A172 (cell line): ENCODE measurements around the gene SMARCB1. TPM values are rescaled to one million over a fixed set of nuclear protein-coding genes. Genes with fewer than 3 reads are reported as not detected.

Experiments
- DNase-seq: peaks from one replicate; pipeline ENCODE4 v3.0.0-alpha.2; 2015; ENCODE audit warnings: low spot score
- total RNA-seq: library from RNA; depleted of rRNA; stranded (reverse); fragments of >200 nt; shearing (Covaris generic); gene quantifications from 2 replicates; pipeline ENCODE4 v1.2.3, GENCODE V29; 2014; rRNA removed

The SMARCB1 gene
- total RNA-seq, result 69.1 and 168 TPM in 2 replicates

- peak; percentile 66 for DNase-seq
Measured at GRCh38 chr22:23786752-23787599, at the start of gene SMARCB1. SMARCB1 (plus strand) TSS chr22:23786966; CDS start chr22:23787170, 204 bp downstream.

DNA sequence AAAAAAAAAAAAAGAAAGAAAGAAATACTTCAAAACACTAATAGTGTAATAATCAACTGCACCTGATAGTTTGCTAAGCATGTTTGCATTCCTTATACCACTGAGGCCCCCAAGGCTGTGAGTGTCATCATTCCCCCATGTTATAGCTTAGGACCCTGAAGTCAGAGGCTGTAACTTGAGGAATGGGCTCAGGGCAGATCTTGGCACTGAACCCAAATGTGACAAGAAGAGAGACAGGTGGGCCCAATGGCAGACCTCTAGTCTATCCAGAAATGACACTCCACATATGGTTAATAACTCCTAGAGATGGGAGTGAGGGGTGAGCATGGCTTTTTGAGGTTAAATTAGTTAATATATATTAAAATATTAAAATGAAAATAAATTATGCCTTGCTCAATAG, 49.1 kb upstream of the SMARCB1 start:
- DNase-seq, result no peak

GRCh38 chr22:23742505-23743264, 44.1 kb upstream of the SMARCB1 start:
- DNase-seq, result no peak

DNA sequence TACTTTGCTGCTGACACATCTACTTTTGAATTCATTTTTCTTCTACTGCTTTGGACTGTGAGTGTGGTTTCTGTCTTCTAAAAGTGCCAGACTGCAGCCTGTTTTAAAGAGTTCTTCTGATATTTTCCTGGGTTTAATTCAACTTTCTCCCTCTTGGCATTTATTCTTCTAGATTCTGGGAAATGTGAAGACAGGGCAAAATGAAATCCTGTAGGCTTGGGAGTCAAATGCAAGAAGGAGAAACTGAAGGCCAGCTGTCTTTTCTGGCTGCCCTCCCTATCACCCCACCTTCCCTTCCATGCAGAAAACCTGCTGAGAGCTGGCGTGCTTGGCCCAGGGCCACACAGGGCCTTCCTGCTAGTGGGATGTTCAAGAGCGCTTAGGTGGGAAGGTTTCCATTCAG, 43.5 kb upstream of the SMARCB1 start:
- DNase-seq, result no peak

DNA sequence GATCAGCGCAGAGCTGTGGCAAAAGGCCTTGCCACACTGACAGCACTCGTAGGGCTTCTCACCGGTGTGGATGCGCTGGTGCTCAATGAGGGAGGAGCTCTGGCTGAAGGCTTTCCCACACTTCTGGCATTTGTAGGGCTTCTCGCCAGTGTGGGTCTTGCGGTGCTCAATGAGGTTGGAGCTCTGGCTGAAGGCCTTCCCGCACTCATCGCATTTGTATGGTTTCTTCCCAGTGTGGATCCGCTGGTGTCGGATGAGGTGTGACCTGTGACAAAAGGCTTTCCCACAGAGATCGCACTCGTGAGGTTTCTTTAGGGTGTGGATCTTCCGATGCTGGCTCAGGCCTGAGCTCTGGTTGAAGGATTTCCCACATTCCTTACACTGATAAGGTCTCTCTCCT, 42.8 kb upstream of the SMARCB1 start:
- no peak for DNase-seq

GRCh38 chr22:23744485-23744884, 42.3 kb upstream of the SMARCB1 start:
- no peak for DNase-seq

DNA sequence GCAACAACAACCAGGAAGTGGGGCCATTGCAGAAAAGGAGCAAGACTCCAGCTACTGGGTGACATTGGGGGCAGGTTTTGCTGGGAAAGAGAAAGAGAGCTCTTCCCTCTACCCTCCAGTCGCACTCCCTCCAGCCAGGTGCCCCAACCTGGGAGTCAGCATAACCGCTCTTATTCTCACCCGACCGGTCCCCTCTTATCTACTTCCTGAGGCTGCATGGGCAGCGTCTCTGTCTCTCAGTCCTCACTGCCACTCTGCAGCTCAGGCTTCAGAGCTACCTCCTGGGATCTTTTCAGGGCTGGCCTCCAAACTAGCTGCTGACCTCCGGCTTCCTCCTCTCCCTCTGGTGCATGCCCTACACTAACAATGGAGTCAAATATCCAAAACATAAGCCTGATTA, 41.0 kb upstream of the SMARCB1 start:
- no peak for DNase-seq

- no peak for DNase-seq
Measured at GRCh38 chr22:23749841-23750301, 36.9 kb upstream of the SMARCB1 start.

DNA sequence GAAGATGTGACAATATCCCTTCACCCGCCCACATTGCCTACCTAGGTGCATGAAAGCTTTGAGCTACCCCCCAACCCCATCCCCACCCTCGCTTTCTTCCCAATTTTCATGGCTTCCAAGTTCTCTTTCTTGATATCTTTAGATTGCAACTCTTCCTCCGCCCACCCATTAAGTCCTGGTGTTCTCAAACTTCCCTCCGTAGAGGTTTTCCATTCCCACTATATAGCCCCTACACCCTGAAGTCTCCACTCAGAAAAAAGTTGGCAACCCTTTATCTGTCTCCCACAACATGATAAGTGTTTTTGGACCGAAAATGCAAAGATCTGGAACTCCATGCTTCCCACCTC, 36.4 kb upstream of the SMARCB1 start:
- DNase-seq, result no peak

DNA sequence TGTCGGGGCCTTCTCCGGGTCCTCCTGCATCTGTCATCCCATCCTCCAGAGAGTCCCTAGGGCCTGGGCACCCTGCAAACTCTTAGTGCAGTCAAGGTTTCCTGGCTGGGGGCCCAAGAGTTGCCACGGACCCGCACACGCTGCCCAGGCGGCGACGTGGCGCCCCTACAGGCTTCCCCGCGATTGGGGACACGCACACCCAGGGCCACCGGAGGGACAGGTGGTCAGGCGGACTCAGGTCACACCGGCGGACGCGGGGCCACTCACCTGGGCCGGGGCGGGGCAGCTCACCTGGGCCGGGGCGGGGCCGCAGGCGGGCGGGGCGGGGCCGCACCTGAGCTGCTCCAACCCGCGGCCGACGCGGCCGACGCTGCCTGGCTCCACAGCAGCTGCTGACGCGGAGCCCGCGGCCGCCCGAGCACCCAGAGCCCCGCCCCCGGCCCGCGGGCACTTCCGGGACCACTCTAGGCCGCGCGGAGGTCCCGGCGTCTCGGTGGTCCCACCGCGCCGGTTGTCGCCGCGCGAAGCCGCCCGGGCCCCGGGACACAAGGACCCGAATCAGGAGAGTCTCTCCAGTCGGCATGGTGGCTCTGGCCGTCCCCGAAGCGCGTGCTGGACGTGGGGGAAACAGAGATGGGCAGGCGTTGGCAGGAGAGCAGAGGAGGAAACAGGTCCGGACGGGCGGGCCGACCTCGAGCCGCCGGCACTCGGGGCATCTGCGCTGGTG, 35.9 kb upstream of the SMARCB1 start, which contains the start of gene ZNF70:
ZNF70 (minus strand) TSS at position 399 of the 727 bp plus-strand sequence. CDS start 5,972 bp downstream, outside the sequence.
- peak; percentile 32 for DNase-seq

- DNase-seq, result no peak
Measured at GRCh38 chr22:23751441-23751996, 35.2 kb upstream of the SMARCB1 start.

DNA sequence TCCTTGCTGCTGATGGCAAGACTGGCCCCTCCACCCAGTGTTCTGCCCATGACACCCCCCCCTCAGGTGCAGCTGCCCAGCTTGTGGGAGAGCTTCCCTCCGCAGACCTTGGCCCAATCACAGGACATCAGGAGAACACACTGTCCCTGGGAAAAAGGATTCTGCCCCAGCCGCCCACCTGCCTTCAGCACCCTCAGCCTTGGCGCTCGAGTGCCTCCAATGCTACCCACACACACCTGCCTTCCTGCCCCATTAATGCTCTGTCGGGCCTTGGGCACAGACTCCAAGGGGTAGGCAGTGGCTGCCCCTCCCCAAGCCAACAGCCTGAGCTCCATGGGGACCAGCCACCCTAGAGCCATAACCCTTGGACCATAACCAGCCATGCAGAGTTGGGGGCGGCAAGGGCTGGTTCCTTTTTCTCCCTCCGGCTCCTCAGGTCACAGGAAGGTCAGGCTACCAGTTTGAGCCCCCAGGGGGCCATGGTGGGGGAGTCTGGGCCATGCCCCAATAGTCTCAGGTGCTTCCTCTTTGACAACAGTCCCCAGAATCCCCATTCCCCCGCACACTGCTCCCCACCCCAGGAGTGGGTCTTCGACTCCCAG, 34.6 kb upstream of the SMARCB1 start:
- no peak for DNase-seq

DNA sequence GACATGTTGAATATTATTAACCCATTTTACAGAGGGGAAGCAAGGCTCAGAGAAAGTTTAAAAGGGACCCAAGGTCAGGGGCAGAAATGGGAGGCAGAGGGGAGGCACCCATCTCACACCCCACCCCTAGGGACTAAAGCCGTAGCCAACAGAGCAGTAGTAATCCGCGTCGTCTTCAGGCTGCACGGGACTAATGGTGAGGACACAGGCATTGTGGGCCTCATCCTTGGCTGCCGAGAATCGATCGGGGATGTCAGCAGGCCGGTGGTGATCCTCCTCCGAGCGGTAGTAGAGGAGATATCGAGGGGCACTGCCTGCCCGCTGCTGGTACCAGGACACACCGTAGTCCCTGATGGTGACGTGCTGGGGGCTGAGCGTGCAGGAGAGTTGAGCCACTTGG, 34.0 kb upstream of the SMARCB1 start:
- DNase-seq, result no peak

DNA sequence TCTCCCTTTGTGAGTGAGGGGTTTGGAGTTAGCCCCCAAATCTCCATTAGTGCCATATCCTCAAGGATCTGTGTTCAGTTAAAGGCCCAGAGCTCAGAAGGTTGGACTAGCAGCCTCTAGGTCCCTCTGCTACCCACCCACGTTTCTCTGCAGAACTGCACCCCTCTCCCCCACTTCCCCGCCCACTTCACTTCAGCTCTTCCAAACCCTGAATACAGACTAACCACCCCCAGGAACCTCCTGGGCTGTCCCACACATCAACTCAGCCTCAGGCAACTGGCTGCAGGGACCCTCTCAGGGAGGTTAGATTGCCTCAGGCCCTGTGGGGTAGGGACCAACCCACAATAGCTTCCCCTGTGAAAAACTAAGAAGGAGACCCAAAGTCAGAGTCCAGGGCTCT, 33.4 kb upstream of the SMARCB1 start:
- no peak for DNase-seq

DNA sequence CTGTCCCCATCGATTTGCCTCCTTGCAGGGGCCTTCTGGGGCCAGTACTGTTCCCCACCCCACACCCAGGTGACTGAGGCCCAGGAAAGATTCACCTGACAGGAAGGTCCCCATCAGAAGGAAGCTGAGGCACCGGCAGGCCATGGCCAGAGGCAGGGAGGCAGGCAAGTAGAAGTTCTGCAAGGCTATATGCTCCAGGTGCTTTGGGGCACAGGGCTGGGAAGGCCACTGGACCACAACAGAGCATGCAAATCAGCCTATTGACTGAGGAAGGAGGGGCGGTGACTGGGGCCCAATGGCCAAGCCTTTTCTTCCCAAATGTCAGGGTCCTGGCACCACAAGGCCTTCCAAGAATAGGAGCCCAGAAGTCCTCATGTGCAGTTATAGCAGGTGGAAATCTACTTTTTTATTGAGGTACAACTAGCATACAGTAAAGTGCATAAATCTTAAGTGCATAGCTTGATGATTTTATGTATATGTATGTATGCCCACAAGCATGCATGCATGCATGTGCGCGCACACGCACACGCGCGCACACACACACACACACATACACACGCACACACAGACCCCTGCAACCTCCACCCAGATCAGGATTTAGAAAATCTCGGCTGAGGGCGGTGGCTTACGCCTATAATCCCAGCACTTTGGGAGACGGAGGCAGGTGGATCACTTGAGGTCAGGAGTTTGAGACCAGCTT, 32.4 kb upstream of the SMARCB1 start, which contains the start of gene VPREB3:
VPREB3 (minus strand) TSS at position 206 of the 700 bp plus-strand sequence; CDS start at position 144, 62 bp downstream.
- DNase-seq, result no peak

GRCh38 chr22:23754980-23755636, 31.7 kb upstream of the SMARCB1 start:
- DNase-seq, result no peak

DNA sequence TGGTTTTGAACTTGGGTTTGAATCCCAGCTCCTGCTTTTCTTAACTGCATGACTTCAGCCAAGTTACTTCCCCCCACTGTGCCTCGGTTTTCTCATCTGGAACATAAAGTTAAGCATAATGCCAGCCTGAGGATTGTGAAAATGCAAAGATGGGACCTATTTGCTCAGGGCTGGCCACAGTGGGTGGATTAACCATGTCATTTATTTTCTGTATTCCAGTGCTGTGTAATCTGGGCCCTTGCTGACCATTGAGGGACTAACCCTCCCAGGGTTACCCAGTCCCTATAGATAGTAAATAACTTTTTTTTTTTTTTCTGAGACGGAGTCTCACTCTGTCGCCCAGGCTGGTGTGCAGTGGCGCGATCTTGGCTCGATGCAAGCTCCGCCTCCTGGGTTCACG, 31.1 kb upstream of the SMARCB1 start:
- DNase-seq, result no peak

- DNase-seq, result no peak
Measured at GRCh38 chr22:23756891-23757290, 29.9 kb upstream of the SMARCB1 start.

GRCh38 chr22:23759566-23759965, 27.2 kb upstream of the SMARCB1 start:
- no peak for DNase-seq

DNA sequence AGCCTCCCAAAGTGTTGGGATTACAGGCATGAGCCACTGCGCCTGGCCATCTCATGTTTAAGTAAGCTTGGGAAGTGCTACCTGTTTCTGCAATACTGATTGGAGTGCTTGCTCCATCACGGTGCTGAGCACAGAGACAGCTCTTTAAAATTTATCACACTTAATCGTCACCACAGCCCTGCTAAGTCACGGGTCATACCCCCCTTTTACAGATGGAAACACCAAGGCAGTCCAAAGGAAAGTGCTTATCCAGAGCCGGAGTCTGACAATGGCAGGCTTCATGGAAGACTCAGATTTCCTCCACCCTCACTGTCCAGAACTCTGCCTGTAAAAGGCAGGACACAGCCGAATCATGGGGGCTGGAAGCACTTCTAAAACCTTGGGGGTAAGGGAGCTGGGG, 26.7 kb upstream of the SMARCB1 start:
- DNase-seq, result no peak
